Measurements from ENCODE around the gene SLX9. TPM values are rescaled to one million over a fixed set of nuclear protein-coding genes. Genes with fewer than 3 reads are reported as not detected.

Gene SLX9
- total RNA-seq, 1 donor: 5.2 TPM

DNA sequence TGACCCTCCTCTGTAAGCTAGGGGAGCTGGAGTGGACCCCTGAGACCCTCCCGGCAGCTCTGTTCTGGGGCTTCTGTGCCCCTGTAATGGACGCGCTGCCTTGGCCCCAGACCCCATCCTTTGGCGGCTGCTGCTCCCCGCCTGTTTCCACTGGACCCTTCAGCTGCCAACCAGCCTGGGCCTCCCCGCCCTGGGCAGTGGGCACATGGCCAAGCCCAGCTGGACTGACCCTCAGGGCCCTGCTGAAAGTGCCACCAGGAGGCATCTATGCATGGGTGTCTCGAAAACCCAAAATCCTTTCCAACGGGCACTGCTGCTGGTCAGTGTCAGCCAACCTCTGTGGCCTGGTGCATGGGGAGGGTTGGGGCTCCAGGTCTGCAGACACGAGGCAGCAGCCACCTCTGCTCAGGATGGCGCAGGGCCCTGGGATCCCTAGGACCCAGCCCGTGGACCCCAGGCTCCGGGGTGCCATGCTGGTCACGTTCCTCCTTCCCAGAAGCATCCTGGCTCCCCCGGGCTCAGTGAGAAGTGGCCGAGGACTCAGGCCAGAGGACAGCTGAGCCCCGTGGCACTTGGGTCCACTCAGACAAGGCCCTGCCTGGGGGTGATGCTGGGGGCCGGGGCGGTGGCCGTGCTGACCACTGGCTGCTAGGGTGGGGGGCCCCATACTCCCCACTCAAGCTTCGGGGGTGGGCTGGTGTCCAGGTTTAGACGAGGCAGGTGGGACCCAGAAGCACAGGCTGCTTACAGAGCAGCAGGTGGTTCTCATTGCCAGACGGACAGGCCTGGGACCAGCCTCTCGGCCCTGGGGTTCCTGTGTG, 46.9 kb downstream of the SLX9 start:
- Histone ChIP-seq H3K4me1 (ENCODE audit: insufficient read depth, low read length) (no peaks in the 10 kb centered on the region), H3K27me3 (ENCODE audit: insufficient read depth, low read length) (no peaks in the 10 kb centered on the region), H3K4me3 (ENCODE audit: low read length) (no peak overlapping the region), H3K9me3 (ENCODE audit: low read depth, low read length) (no peaks in the 10 kb centered on the region)

DNA sequence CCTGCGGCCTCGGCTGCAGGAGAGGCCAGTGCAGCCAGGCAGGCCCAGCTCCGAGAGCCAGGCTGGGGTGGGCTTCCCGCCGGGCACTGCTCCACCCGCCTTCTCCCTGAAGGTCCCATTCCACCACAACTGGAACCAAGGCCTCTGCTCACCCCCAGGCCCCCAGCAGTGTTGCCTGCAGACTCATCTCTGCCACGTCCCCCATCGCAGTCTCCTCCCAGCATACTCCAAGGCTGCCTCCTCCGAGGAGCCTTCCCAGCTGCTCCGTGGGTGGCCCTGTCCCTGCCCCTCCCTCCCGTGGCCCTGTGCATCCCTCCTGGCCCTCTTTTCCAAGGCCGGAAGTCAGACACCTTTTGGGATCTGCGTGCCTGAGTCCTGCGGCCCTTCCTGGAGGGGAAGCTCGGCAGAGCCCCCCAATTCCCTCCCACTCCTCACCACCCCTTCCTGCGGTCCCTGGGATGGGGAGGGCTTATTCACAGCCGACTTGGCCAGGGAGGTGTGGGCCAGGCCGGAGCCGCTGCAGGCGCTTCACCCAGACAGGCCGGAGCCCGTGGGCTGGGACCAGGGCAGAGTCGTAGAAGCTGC, 47.6 kb downstream of the SLX9 start:
- no peaks in the 10 kb centered on the region for H3K4me1 ChIP-seq (ENCODE audit: insufficient read depth, low read length)
- H3K4me3 ChIP-seq (ENCODE audit: low read length): no peak overlapping the region
- H3K9me3 ChIP-seq (ENCODE audit: low read depth, low read length): no peaks in the 10 kb centered on the region
- H3K27me3 ChIP-seq (ENCODE audit: insufficient read depth, low read length): no peaks in the 10 kb centered on the region

DNA sequence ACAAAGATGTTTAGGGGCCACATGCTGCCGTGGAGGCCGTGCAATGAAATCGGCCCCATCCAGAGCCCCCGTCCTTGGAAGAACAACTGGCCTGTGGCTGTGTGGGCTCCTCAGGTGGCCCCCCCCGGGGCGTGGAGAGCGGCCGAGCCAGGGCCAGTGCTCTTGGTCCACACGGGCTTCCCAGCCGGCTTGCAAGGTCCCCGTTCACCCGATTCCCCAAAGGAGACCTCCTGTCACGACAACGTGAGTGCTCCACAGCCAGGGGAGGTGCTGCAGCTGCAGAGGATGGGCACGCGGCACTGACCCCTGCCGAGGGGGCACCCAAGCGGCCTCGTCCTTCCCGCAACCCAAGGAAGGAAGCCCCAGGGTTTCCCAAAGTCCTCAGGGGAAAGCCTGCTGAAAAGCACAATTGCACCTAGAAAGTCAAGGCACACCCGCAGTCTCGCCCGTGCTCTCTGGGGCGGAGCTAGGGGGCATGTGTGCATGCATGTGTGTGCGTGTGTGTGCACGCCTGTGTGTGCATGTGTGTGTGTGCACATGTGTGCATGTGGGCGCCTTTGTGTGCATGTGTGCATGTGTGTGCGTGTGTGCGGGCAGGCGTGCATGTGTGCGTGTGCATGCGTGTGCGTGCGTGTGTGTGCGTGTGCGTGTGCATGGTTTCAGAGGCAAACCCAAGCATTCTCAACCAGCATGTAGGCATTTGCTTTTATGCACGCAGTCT, 48.2 kb downstream of the SLX9 start:
- Histone ChIP-seq H3K27me3 (ENCODE audit: insufficient read depth, low read length) (no peaks in the 10 kb centered on the region), H3K4me3 (ENCODE audit: low read length) (no peak overlapping the region), H3K9me3 (ENCODE audit: low read depth, low read length) (no peaks in the 10 kb centered on the region), H3K4me1 (ENCODE audit: insufficient read depth, low read length) (no peaks in the 10 kb centered on the region)

- Histone ChIP-seq H3K27me3 (ENCODE audit: insufficient read depth, low read length) (no peaks in the 10 kb centered on the region), H3K4me3 (ENCODE audit: low read length) (no peak overlapping the region), H3K9me3 (ENCODE audit: low read depth, low read length) (no peaks in the 10 kb centered on the region), H3K4me1 (ENCODE audit: insufficient read depth, low read length) (no peaks in the 10 kb centered on the region)
These were observed 49.0 kb downstream of the SLX9 start for GRCh38 chr21:44988607-44989536.

- no peaks in the 10 kb centered on the region for H3K27me3 ChIP-seq (ENCODE audit: insufficient read depth, low read length)
- no peaks in the 10 kb centered on the region for H3K9me3 ChIP-seq (ENCODE audit: low read depth, low read length)
- H3K4me1 ChIP-seq (ENCODE audit: insufficient read depth, low read length): no peaks in the 10 kb centered on the region
- H3K4me3 ChIP-seq (ENCODE audit: low read length): no peak overlapping the region
These were observed 49.7 kb downstream of the SLX9 start for GRCh38 chr21:44989537-44989886.

- Histone ChIP-seq H3K9me3 (ENCODE audit: low read depth, low read length) (no peaks in the 10 kb centered on the region), H3K27me3 (ENCODE audit: insufficient read depth, low read length) (no peaks in the 10 kb centered on the region), H3K4me1 (ENCODE audit: insufficient read depth, low read length) (no peaks in the 10 kb centered on the region), H3K4me3 (ENCODE audit: low read length) (no peak overlapping the region)
These were observed 50.3 kb downstream of the SLX9 start for GRCh38 chr21:44989943-44990780.

GRCh38 chr21:44990921-44991320, 51.1 kb downstream of the SLX9 start:
- Histone ChIP-seq H3K9me3 (ENCODE audit: low read depth, low read length) (no peaks in the 10 kb centered on the region), H3K4me1 (ENCODE audit: insufficient read depth, low read length) (no peaks in the 10 kb centered on the region), H3K4me3 (ENCODE audit: low read length) (no peak overlapping the region), H3K27me3 (ENCODE audit: insufficient read depth, low read length) (no peaks in the 10 kb centered on the region)

- no peaks in the 10 kb centered on the region for H3K27me3 ChIP-seq (ENCODE audit: insufficient read depth, low read length)
- H3K4me1 ChIP-seq (ENCODE audit: insufficient read depth, low read length): no peaks in the 10 kb centered on the region
- no peaks in the 10 kb centered on the region for H3K9me3 ChIP-seq (ENCODE audit: low read depth, low read length)
- H3K4me3 ChIP-seq (ENCODE audit: low read length): no peak overlapping the region
These were observed 52.0 kb downstream of the SLX9 start for GRCh38 chr21:44991538-44992483.

DNA sequence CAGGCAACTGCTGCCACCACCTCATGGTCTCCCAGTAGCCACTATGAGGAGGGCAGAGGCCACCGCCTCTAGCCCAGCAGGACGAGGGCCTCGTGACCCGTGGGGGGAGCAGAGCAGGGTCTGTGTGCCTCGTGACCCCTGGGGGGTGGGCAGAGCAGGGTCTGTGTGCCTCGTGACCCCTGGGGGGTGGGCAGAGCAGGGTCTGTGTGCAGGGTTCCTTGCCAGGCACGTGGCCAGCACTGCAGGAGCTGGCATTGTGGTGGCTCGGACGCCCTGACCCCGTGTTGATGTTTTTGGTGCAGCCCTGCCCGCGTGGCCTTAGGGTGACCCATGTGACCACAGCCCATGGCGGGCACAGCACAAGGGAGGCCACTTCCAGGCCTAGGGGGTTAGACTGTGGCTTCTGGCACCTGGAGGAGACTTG, 52.8 kb downstream of the SLX9 start:
- H3K4me1 ChIP-seq (ENCODE audit: insufficient read depth, low read length): no peaks in the 10 kb centered on the region

GRCh38 chr21:44993321-44994046, 53.7 kb downstream of the SLX9 start:
- H3K4me1 ChIP-seq (ENCODE audit: insufficient read depth, low read length): no peaks in the 10 kb centered on the region
- H3K27me3 ChIP-seq (ENCODE audit: insufficient read depth, low read length): no peaks in the 10 kb centered on the region
- no peaks in the 10 kb centered on the region for H3K9me3 ChIP-seq (ENCODE audit: low read depth, low read length)
- H3K4me3 ChIP-seq (ENCODE audit: low read length): no peak overlapping the region

More for the DNA sequence above, 52.8 kb downstream of the SLX9 start:
- Histone ChIP-seq H3K4me3 (ENCODE audit: low read length) (no peak overlapping the region), H3K9me3 (ENCODE audit: low read depth, low read length) (no peaks in the 10 kb centered on the region), H3K27me3 (ENCODE audit: insufficient read depth, low read length) (no peaks in the 10 kb centered on the region)

DNA sequence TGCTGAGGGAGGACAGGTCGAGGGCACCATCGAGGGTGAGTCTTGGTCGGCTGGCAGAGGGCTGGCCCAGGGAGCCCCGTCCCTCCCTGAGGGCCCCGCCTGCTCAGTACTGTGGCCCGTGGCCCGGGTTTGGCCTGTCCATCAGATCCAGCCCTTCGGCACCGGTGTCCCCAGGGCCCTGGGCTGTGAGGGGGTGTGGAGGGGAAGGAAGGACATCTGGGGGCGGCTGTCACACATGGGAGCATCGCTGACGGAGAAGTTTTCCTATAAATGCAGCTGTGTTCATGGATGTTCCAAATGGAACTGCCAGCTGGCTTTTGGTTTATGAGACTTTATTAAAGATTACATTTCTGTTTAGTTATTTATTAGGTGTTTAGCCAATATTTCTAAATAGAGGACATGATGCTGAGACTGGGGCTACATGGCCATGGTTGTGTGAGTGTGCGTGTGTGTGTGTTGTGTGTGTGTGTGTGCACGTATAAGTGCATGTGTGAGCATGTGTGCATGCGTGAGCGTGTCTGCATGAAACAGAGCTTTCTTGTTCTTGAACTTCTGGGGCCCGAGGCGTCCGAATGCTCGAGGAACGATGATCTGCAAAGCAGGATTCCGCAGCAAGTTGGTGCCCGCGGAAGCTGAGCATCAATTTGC, 54.3 kb downstream of the SLX9 start:
- no peak overlapping the region for H3K4me3 ChIP-seq (ENCODE audit: low read length)
- H3K27me3 ChIP-seq (ENCODE audit: insufficient read depth, low read length): no peaks in the 10 kb centered on the region
- H3K9me3 ChIP-seq (ENCODE audit: low read depth, low read length): no peaks in the 10 kb centered on the region
- no peaks in the 10 kb centered on the region for H3K4me1 ChIP-seq (ENCODE audit: insufficient read depth, low read length)

DNA sequence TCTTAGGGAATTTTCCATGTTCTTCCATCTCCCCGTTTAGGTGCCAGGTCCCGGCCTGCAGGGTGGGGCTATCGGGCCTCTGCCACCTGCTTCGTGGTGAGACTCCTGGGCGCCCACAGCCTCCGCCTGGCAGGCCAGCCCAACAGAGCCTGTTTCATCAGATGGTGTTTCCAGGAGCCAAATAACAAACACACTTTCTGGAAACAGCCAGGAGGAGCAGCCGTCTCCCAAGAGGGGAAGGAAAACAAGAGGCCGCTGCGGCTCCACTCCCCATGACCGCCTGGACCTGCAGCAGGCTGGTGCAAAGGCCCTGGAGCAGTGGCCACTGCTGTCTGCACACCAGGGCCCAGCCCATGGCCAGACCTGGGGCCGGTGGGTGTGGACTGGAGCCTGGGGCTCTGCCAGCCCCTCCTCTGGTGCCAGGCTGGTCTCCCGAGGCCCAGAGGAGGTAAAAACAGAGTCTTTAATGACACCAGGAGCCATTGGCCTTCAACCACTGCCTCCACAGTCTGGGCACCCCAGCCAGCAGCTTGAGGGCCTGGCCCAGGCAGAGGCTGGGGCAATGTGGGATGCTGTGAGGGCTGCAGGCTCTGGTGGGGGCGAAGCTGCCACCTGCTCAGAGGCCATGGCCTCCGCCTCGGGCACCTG, 55.0 kb downstream of the SLX9 start:
- H3K4me3 ChIP-seq (ENCODE audit: low read length): no peak overlapping the region
- no peaks in the 10 kb centered on the region for H3K27me3 ChIP-seq (ENCODE audit: insufficient read depth, low read length)
- no peaks in the 10 kb centered on the region for H3K9me3 ChIP-seq (ENCODE audit: low read depth, low read length)
- no peaks in the 10 kb centered on the region for H3K4me1 ChIP-seq (ENCODE audit: insufficient read depth, low read length)

All from mononuclear cell (primary cell).